ENCODE measurements around the gene PECR. TPM values are rescaled to one million over a fixed set of nuclear protein-coding genes. Genes with fewer than 3 reads are reported as not detected.
A peak's percentile ranks its signal among the peaks of the same experiment; 100 is the strongest.

Gene PECR
- total and polyA plus RNA-seq, 2 donors (not counting 1 experiment from before 2014, with no cell fraction given), result 9.5 to 16.5 TPM

DNA sequence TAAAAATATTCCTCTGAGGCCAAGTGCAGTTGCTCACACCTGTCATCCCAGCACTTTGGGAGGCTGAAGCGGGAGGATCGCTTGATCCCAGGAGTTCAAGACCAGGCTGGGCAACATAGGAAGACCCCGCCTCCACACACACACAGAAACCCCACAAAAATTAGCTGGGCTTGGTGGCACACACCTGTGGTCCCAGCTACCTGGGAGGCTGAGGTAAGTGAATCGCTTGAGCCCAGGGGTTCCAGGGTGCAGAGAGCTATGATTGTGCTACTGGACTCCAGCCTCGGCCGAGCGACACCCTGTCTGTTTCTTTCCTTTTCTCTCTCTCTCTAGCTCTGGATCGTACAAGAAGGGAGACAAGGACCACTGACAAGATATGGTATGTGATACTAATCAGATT lies 25.7 kb upstream of the PECR start:
- Histone ChIP-seq H3K4me3 (ENCODE audit: control extremely low read depth in 1 of 5, extremely low read depth in 1 of 5, insufficient read depth in 1 of 5, low read depth in 2 of 5, low read length in 4 of 5) (no peak overlapping the region), H3K9ac (ENCODE audit: low read length) (no peak overlapping the region), H3K36me3 (replicated peaks in 1 of 2; ENCODE audit: control extremely low read depth in 1 of 2, control insufficient read depth in 1 of 2, extremely low read depth in 1 of 2, insufficient read depth in 2 of 2, low read length in 1 of 2) (peaks cover 4 to 22% of the 10 kb centered on the region in 2 experiments), H3K27me3 (replicated peaks in 1 of 4; ENCODE audit: control extremely low read depth in 1 of 4, control insufficient read depth in 3 of 4, insufficient read depth in 4 of 4, low read length in 3 of 4) (no peaks in the 10 kb centered on the region), H2AFZ (ENCODE audit: insufficient read depth, low read depth, low read length, poor library complexity, severe bottlenecking) (no peak overlapping the region), H3K4me1 (ENCODE audit: control insufficient read depth in 2 of 2, insufficient read depth in 2 of 2, low read length in 2 of 2) (peaks cover 22 to 23% of the 10 kb centered on the region in 2 donors), H3K79me2 (ENCODE audit: control insufficient read depth, insufficient read depth, low read length) (peaks cover 32% of the 10 kb centered on the region), H3K4me2 (replicated peaks; ENCODE audit: low read depth, low read length, poor library complexity, severe bottlenecking) (no peak overlapping the region), H4K20me1 (ENCODE audit: control insufficient read depth, insufficient read depth, low read length, poor library complexity, severe bottlenecking) (peaks cover 18% of the 10 kb centered on the region), H3K27ac (ENCODE audit: low read length in 2 of 2) (no peak overlapping the region), H3K9me3 (ENCODE audit: control extremely low read depth in 1 of 3, control insufficient read depth in 2 of 3, insufficient read depth in 1 of 3, low read length in 2 of 3) (no peaks in the 10 kb centered on the region)
- no peak for ATAC-seq (ENCODE audit: low read depth)
- no peak for TF ChIP-seq EZH2 (IDR thresholded peaks at IDR 0.05; ENCODE audit: borderline replicate concordance, insufficient read depth, low read depth, low read length, poor library complexity, severe bottlenecking)
- TF ChIP-seq, protein P1, sequence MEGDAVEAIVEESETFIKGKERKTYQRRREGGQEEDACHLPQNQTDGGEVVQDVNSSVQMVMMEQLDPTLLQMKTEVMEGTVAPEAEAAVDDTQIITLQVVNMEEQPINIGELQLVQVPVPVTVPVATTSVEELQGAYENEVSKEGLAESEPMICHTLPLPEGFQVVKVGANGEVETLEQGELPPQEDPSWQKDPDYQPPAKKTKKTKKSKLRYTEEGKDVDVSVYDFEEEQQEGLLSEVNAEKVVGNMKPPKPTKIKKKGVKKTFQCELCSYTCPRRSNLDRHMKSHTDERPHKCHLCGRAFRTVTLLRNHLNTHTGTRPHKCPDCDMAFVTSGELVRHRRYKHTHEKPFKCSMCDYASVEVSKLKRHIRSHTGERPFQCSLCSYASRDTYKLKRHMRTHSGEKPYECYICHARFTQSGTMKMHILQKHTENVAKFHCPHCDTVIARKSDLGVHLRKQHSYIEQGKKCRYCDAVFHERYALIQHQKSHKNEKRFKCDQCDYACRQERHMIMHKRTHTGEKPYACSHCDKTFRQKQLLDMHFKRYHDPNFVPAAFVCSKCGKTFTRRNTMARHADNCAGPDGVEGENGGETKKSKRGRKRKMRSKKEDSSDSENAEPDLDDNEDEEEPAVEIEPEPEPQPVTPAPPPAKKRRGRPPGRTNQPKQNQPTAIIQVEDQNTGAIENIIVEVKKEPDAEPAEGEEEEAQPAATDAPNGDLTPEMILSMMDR (IDR thresholded peaks at IDR 0.05), result no peak
- ChIA-PET CTCF (interaction anchor here (1.1 kb wide), 2 partner anchors 23 to 26 kb away, joined by 3 read pairs; partner anchors contain the start of genes PECR and TMEM169), POLR2A (no interaction called here)
- Mint-ChIP-seq H3K4me1 (peaks cover 34% of the 10 kb centered on the region), H3K4me3 (peak overlapping the region; percentile 19), H3K27ac (peak overlapping the region; percentile 20), H3K27me3 (peaks cover 3% of the 10 kb centered on the region), H3K9me3 (ENCODE audit: insufficient read depth) (no peaks in the 10 kb centered on the region)
- DNase-seq, result no peak
- WGBS (ENCODE audit: insufficient coverage), result 100% methylated on average over 1 of the region's 8 CpGs
- intact Hi-C loops (cut with micrococcal nuclease), result no loop called here

DNA sequence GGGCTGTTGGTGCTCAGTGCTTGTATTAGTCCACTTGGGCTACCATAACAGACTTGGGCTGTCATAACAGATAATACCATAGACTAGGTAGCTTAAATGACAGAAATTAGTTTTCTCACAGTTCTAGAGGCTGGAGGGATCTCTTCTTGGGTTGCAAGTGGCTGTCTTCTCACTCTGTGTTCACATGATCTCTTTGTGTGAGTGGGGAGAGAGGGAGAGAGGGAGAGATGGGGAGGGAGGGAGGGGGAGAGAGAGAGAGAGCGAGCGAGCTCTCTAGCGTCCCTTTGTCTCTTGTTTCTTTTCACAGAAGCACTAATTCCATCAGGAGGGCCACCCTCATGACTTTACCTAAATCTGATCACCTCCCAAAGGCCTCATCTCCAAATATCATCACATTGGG lies 23.1 kb upstream of the PECR start:
- ATAC-seq (ENCODE audit: low read depth) (no peak), DNase-seq (no peak)
- no peak overlapping the region for H3K4me3 ChIP-seq (ENCODE audit: control extremely low read depth in 1 of 5, extremely low read depth in 1 of 5, insufficient read depth in 1 of 5, low read depth in 2 of 5, low read length in 4 of 5)
- ChIA-PET POLR2A (no interaction called here), CTCF (no interaction called here)
- H3K36me3 ChIP-seq (replicated peaks in 1 of 2; ENCODE audit: control extremely low read depth in 1 of 2, control insufficient read depth in 1 of 2, extremely low read depth in 1 of 2, insufficient read depth in 2 of 2, low read length in 1 of 2), result peaks cover 0 to 8% of the 10 kb centered on the region in 2 experiments
- Mint-ChIP-seq H3K27ac (no peak overlapping the region), H3K4me3 (no peak overlapping the region), H3K9me3 (ENCODE audit: insufficient read depth) (no peaks in the 10 kb centered on the region), H3K27me3 (peaks cover 3% of the 10 kb centered on the region), H3K4me1 (peaks cover 10% of the 10 kb centered on the region)
- peaks cover 6% of the 10 kb centered on the region for H3K79me2 ChIP-seq (ENCODE audit: control insufficient read depth, insufficient read depth, low read length)
- intact Hi-C loops (cut with micrococcal nuclease), result no loop called here
- no peak overlapping the region for H3K9ac ChIP-seq (ENCODE audit: low read length)
- H3K27ac ChIP-seq (ENCODE audit: low read length in 2 of 2), result no peak overlapping the region
- H4K20me1 ChIP-seq (ENCODE audit: control insufficient read depth, insufficient read depth, low read length, poor library complexity, severe bottlenecking), result no peaks in the 10 kb centered on the region
- H3K9me3 ChIP-seq (ENCODE audit: control extremely low read depth in 1 of 3, control insufficient read depth in 2 of 3, insufficient read depth in 1 of 3, low read length in 2 of 3), result no peaks in the 10 kb centered on the region
- TF ChIP-seq, protein P1 (IDR thresholded peaks at IDR 0.05), result no peak
- TF ChIP-seq EZH2 (IDR thresholded peaks at IDR 0.05; ENCODE audit: borderline replicate concordance, insufficient read depth, low read depth, low read length, poor library complexity, severe bottlenecking), result no peak
- H3K4me1 ChIP-seq (ENCODE audit: control insufficient read depth in 2 of 2, insufficient read depth in 2 of 2, low read length in 2 of 2), result peaks cover 4% of the 10 kb centered on the region in 2 donors
- H3K27me3 ChIP-seq (replicated peaks in 1 of 4; ENCODE audit: control extremely low read depth in 1 of 4, control insufficient read depth in 3 of 4, insufficient read depth in 4 of 4, low read length in 3 of 4), result no peaks in the 10 kb centered on the region
- H2AFZ ChIP-seq (ENCODE audit: insufficient read depth, low read depth, low read length, poor library complexity, severe bottlenecking), result no peak overlapping the region
- no peak overlapping the region for H3K4me2 ChIP-seq (replicated peaks; ENCODE audit: low read depth, low read length, poor library complexity, severe bottlenecking)
- WGBS (ENCODE audit: insufficient coverage), result no CpG with 5 or more reads among the region's 3 CpGs

Data from B cell (primary cell).